A673 (cell line): ENCODE data around the gene ALKAL2. TPM values are rescaled to one million over a fixed set of nuclear protein-coding genes. Genes with fewer than 3 reads are reported as not detected.

Experiments
- BruUV-seq: library from RNA; stranded (reverse); fragments of 400-500 nt; replicated peaks from 2 replicates; lab custom pipeline; 2021; lab: Mats Ljungman, UMichigan
- CTCF ChIA-PET: fragments of 300-600 bp; sonication (Branson Sonifier 250); formaldehyde crosslinking; loops from one replicate; lab custom pipeline; 2022; ENCODE audit warnings: antibody characterized with exemption; lab: Charles Lee
- POLR2A ChIA-PET: fragments of 300-600 bp; sonication (Branson Sonifier 250); formaldehyde crosslinking; loops from one replicate; lab custom pipeline; 2022; ENCODE audit warnings: antibody characterized with exemption; ENCODE audit not compliant: low non-redundant PET; lab: Charles Lee
- DNase-seq: peaks from one replicate; pipeline ENCODE4 v3.0.0-alpha.2; 2015; ENCODE audit warnings: low spot score
- H3K27ac ChIP-seq: fragments of 200-600 bp; sonication (generic); 2 replicates; pipeline ENCODE4 v1.5.1; 2016; ENCODE audit warnings: mixed run types, low read depth, mild to moderate bottlenecking, mixed read lengths, antibody characterized with exemption, low read length; ENCODE audit not compliant: poor library complexity, severe bottlenecking
- H3K27me3 ChIP-seq: fragments of 200-600 bp; sonication (generic); replicated peaks from 2 replicates; pipeline ENCODE4 v1.6.1; 2017; ENCODE audit warnings: mixed run types, low read depth, mild to moderate bottlenecking, mixed read lengths, antibody characterized with exemption, low read length; ENCODE audit not compliant: insufficient read depth, poor library complexity
- H3K36me3 ChIP-seq: fragments of 200-600 bp; sonication (generic); 2 replicates; pipeline ENCODE4 v1.6.1; 2016; ENCODE audit warnings: mixed run types, mild to moderate bottlenecking, mixed read lengths, antibody characterized with exemption, low read length; ENCODE audit not compliant: insufficient read depth, poor library complexity, severe bottlenecking
- H3K4me1 ChIP-seq: fragments of 200-600 bp; sonication (generic); 2 replicates; pipeline ENCODE4 v1.6.1; 2017; ENCODE audit warnings: mixed run types, mild to moderate bottlenecking, mixed read lengths, antibody characterized with exemption, low read length; ENCODE audit not compliant: insufficient read depth, poor library complexity, severe bottlenecking
- H3K4me3 ChIP-seq: fragments of 200-600 bp; sonication (generic); 2 replicates; pipeline ENCODE4 v1.5.1; 2016; ENCODE audit warnings: low read depth, mixed run types, mild to moderate bottlenecking, mixed read lengths, low read length; ENCODE audit not compliant: poor library complexity, severe bottlenecking
- H3K9me3 ChIP-seq: fragments of 200-600 bp; sonication (generic); 2 replicates; pipeline ENCODE4 v1.6.1; 2016; ENCODE audit warnings: mixed run types, low read depth, mild to moderate bottlenecking, mixed read lengths, antibody characterized with exemption, low read length; ENCODE audit not compliant: poor library complexity, severe bottlenecking
- CTCF ChIP-seq: fragments of 300-800, 200-600 bp; sonication (generic); conservative IDR thresholded peaks from 2 replicates; pipeline ENCODE4 v1.5.1; 2017; ENCODE audit warnings: low read depth, mild to moderate bottlenecking, antibody characterized with exemption, low read length, moderate library complexity, mixed read lengths
- EZH2 ChIP-seq: fragments of 200-600 bp; sonication (generic); IDR thresholded peaks from 2 replicates; pipeline ENCODE4 v1.6.1; 2017; ENCODE audit warnings: borderline replicate concordance, low read depth, mild to moderate bottlenecking, mixed read lengths, antibody characterized with exemption, low read length; ENCODE audit not compliant: poor library complexity, severe bottlenecking
- intact Hi-C: fragments of 100-400 bp; cut with micrococcal nuclease; formaldehyde crosslinking; loops from one replicate; pipeline ENCODE4 v1.10.0; 2022; ENCODE audit not compliant: unreplicated experiment
- total RNA-seq: library from RNA; stranded (reverse); gene quantifications from 2 replicates; pipeline ENCODE4 v1.2.3, GENCODE V29; 2021

Gene ALKAL2
- total RNA-seq, 1 experiment from 2014 or later, result not detected

DNA sequence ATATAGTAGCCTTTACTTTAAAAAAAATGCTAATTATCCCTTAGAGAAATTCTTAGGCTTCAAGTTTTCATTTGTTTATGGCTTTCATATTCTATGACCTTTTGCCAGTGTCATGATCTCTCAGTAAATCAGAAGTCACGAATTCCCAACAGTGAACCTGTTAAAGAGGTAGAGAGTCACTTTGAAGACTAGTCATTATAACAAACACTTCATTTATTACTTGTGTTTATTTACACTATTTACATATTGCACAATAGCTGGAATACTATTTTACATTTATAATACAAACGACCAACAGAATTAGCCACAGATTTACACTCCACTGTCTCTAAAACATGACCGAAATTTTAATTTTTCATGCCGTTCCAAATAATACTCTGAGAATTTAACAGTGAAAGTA lies 8.5 kb downstream of the ALKAL2 start:
- POLR2A ChIA-PET, result no interaction called here
- Histone ChIP-seq H3K4me1 (no peaks in the 10 kb centered on the region), H3K4me3 (no peak overlapping the region), H3K36me3 (peaks cover 66% of the 10 kb centered on the region), H3K9me3 (no peaks in the 10 kb centered on the region), H3K27ac (no peak overlapping the region), H3K27me3 (no peaks in the 10 kb centered on the region)
- no TSS peak for BruUV-seq
- CTCF ChIA-PET, result no interaction called here
- TF ChIP-seq CTCF (no peak), EZH2 (no peak)
- intact Hi-C loops, result no loop called here
- no peak for DNase-seq

DNA sequence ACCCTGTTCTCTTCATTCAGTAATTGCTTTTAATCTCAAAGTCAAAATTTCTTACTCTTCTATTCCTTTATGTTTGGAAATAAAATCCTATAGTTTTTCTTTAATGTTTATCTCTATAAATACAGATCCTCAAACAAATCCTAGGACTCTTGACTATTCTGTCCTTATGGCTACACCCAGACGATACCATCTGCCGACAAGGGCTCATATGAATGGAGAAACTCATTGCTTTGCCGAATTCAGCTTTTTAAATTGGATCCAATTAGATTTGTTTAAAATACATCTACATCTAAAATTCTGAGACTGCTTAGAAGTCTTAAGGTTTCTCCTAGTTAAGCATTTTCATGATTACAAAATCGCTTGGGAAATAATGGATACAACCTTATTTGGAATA lies 9.0 kb downstream of the ALKAL2 start:
- BruUV-seq, result no TSS peak
- no peak overlapping the region for H3K27ac ChIP-seq
- H3K9me3 ChIP-seq, result no peaks in the 10 kb centered on the region
- DNase-seq, result no peak
- no peaks in the 10 kb centered on the region for H3K27me3 ChIP-seq
- H3K4me3 ChIP-seq, result no peak overlapping the region
- intact Hi-C loops, result no loop called here
- POLR2A ChIA-PET, result no interaction called here
- H3K36me3 ChIP-seq, result peaks cover 70% of the 10 kb centered on the region
- H3K4me1 ChIP-seq, result no peaks in the 10 kb centered on the region
- CTCF ChIA-PET, result no interaction called here
- TF ChIP-seq EZH2 (no peak), CTCF (no peak)

- ChIA-PET POLR2A (no interaction called here), CTCF (no interaction called here)
- Histone ChIP-seq H3K36me3 (peaks cover 75% of the 10 kb centered on the region), H3K27me3 (no peaks in the 10 kb centered on the region), H3K4me1 (no peaks in the 10 kb centered on the region), H3K4me3 (no peak overlapping the region), H3K9me3 (no peaks in the 10 kb centered on the region), H3K27ac (no peak overlapping the region)
- no peak for TF ChIP-seq EZH2
- TF ChIP-seq CTCF, result no peak
- intact Hi-C loops, result no loop called here
- no peak for DNase-seq
- no TSS peak for BruUV-seq
These were observed 9.5 kb downstream of the ALKAL2 start for GRCh38 chr2:278312-278926.
